Tibial nerve (tissue), 4 donors: ENCODE results near the gene HOXA5. TPM values are rescaled to one million over a fixed set of nuclear protein-coding genes. Genes with fewer than 3 reads are reported as not detected.

Source experiments
- DNase-seq, 2 donors: peaks; one replicate each; pipeline ENCODE4 v3.0.0-alpha.2; 2019; ENCODE audit warnings: low spot score in 2 of 2
- H3K27ac ChIP-seq, 4 donors: fragments of 200-600 bp; sonication (generic) in 3 of 4; one replicate each; pipeline ENCODE4 v1.5.1; 2017 to 2019; ENCODE audit warnings: mild to moderate bottlenecking in 1 of 4
- H3K27me3 ChIP-seq, 2 donors: fragments of 200-600 bp; sonication (generic) in 1 of 2; one replicate each; pipeline versions ENCODE4 v1.5.1 to v1.6.0; 2017 to 2019
- H3K36me3 ChIP-seq, 3 donors: fragments of 200-600 bp; sonication (generic); one replicate each; pipeline ENCODE4 v1.5.1; 2018 to 2019
- H3K4me1 ChIP-seq, 4 donors: fragments of 200-600 bp; sonication (generic) in 3 of 4; one replicate each; pipeline ENCODE4 v1.5.1; 2017 to 2019
- H3K4me3 ChIP-seq, 4 donors: fragments of 200-600 bp; sonication (generic) in 3 of 4; one replicate each; pipeline ENCODE4 v1.5.1; 2017 to 2019; ENCODE audit warnings: mild to moderate bottlenecking in 1 of 4, moderate library complexity in 1 of 4
- H3K9me3 ChIP-seq, 4 donors: fragments of 200-600 bp; sonication (generic) in 3 of 4; one replicate each; pipeline ENCODE4 v1.5.1; 2017 to 2019
- CTCF ChIP-seq, 5 experiments: fragments of 200-600 bp in 3 of 5; fragments of 450-650 bp in 2 of 5; sonication (generic) in 3 of 5; IDR thresholded peaks; one replicate each; pipeline ENCODE4 v1.5.1; 2016 to 2019; ENCODE audit warnings: antibody characterized with exemption in 5 of 5, mild to moderate bottlenecking in 3 of 5, moderate library complexity in 2 of 5
- EP300 ChIP-seq, 2 donors: sonication (generic); formaldehyde crosslinking; IDR thresholded peaks; one replicate each; pipeline ENCODE4 v1.6.1; 2017; ENCODE audit warnings: antibody characterized with exemption in 2 of 2, mild to moderate bottlenecking in 1 of 2
- POLR2A ChIP-seq, 2 donors: fragments of 450-650 bp; IDR thresholded peaks; one replicate each; pipeline ENCODE4 v1.6.1; 2017; ENCODE audit warnings: antibody characterized with exemption in 2 of 2, mild to moderate bottlenecking in 2 of 2, moderate library complexity in 2 of 2
- WGBS, 2 donors: methylation state at CpG; one replicate each; pipeline ENCODE4 v1.1.5; 2018; 5-methylcytosine and 5-hydroxymethylcytosine counted together
- total RNA-seq, 4 donors: library from RNA; depleted of rRNA; stranded (reverse); fragments of >200 nt; gene quantifications; one replicate each; pipeline ENCODE4 v1.1.0, GENCODE V29; 2016

Gene HOXA5
- total RNA-seq, 4 donors from 2014 or later: 12.0 to 25.9 (median 16.6) TPM

GRCh38 chr7:27114881-27115220 lies 28.6 kb downstream of the HOXA5 start:
- WGBS, 2 donors: 66 to 69% methylated on average over 6 of the region's 6 CpGs
- TF ChIP-seq CTCF (IDR thresholded peaks at IDR 0.05) (no peak), EP300 (IDR thresholded peaks at IDR 0.05) (no peak), POLR2A (IDR thresholded peaks at IDR 0.05) (no peak)
- H3K9me3 ChIP-seq: no peaks in the 10 kb centered on the region
- H3K36me3 ChIP-seq: peaks cover 0 to 7% (median 0%) of the 10 kb centered on the region in 3 donors
- H3K27ac ChIP-seq: peak overlapping the region in 2 of 4 donors; percentile 29 to 83
- H3K4me3 ChIP-seq: peak overlapping the region in 2 of 4 donors; percentile 6 to 18
- H3K4me1 ChIP-seq: peaks cover 0 to 65% (median 6%) of the 10 kb centered on the region in 4 donors
- H3K27me3 ChIP-seq: peaks cover 0 to 54% of the 10 kb centered on the region in 2 donors
- no peak for DNase-seq

GRCh38 chr7:27113991-27114769 lies 29.3 kb downstream of the HOXA5 start:
- H3K27me3 ChIP-seq: peaks cover 0 to 54% of the 10 kb centered on the region in 2 donors
- H3K27ac ChIP-seq: peak overlapping the region; percentile 9 to 85 (median 80)
- H3K9me3 ChIP-seq: no peaks in the 10 kb centered on the region
- 27 to 31% methylated on average over 15 to 22 of the region's 26 CpGs for WGBS, 2 donors
- peak overlapping the region; percentile 19 to 54 (median 34) for H3K4me3 ChIP-seq
- peaks cover 0 to 7% (median 0%) of the 10 kb centered on the region in 3 donors for H3K36me3 ChIP-seq
- no peak for TF ChIP-seq EP300 (IDR thresholded peaks at IDR 0.05)
- no peak for TF ChIP-seq CTCF (IDR thresholded peaks at IDR 0.05)
- no peak for TF ChIP-seq POLR2A (IDR thresholded peaks at IDR 0.05)
- no peak for DNase-seq
- H3K4me1 ChIP-seq: peaks cover 0 to 72% (median 6%) of the 10 kb centered on the region in 4 donors

GRCh38 chr7:27112955-27113949 lies 30.2 kb downstream of the HOXA5 start:
- peak overlapping the region; percentile 19 to 54 (median 34) for H3K4me3 ChIP-seq
- 17 to 38% methylated on average over 32 to 40 of the region's 57 CpGs for WGBS, 2 donors
- H3K9me3 ChIP-seq: no peaks in the 10 kb centered on the region
- H3K27ac ChIP-seq: peak overlapping the region; percentile 9 to 85 (median 80)
- H3K36me3 ChIP-seq: peaks cover 0 to 11% (median 0%) of the 10 kb centered on the region in 3 donors
- peaks cover 0 to 58% of the 10 kb centered on the region in 2 donors for H3K27me3 ChIP-seq
- no peak for DNase-seq
- peaks cover 0 to 78% (median 4%) of the 10 kb centered on the region in 4 donors for H3K4me1 ChIP-seq
- no peak for TF ChIP-seq CTCF (IDR thresholded peaks at IDR 0.05)
- no peak for TF ChIP-seq EP300 (IDR thresholded peaks at IDR 0.05)
- TF ChIP-seq POLR2A (IDR thresholded peaks at IDR 0.05): no peak

- WGBS, 2 donors: 57 to 65% methylated on average over 4 of the region's 4 CpGs
- Histone ChIP-seq H3K4me3 (no peak overlapping the region), H3K9me3 (no peaks in the 10 kb centered on the region), H3K4me1 (peaks cover 0 to 71% (median 4%) of the 10 kb centered on the region in 4 donors), H3K27ac (peak overlapping the region in 3 of 4 donors; percentile 21 to 85 (median 78)), H3K36me3 (peaks cover 0 to 9% (median 0%) of the 10 kb centered on the region in 3 donors), H3K27me3 (peaks cover 0 to 57% of the 10 kb centered on the region in 2 donors)
- TF ChIP-seq CTCF (IDR thresholded peaks at IDR 0.05): no peak
- no peak for TF ChIP-seq POLR2A (IDR thresholded peaks at IDR 0.05)
- no peak for TF ChIP-seq EP300 (IDR thresholded peaks at IDR 0.05)
- no peak for DNase-seq
These were observed 31.1 kb downstream of the HOXA5 start for GRCh38 chr7:27112361-27112760.
